SJSA1 (cell line): ENCODE data around the gene RELA. TPM values are rescaled to one million over a fixed set of nuclear protein-coding genes. Genes with fewer than 3 reads are reported as not detected.
"Not testable (repeated sequence)": the region's sequence is repeated elsewhere in the genome, so short reads cannot be mapped to it uniquely, and the experiment has no call there.

Source experiments
- DNase-seq, 2 experiments: peaks; one replicate each; pipeline ENCODE4 v3.0.0-alpha.2; 2015 to 2020; ENCODE audit warnings: low spot score in 2 of 2, low read depth in 1 of 2
- H3K27ac ChIP-seq: fragments of 250-450 bp; sonication (Bioruptor Pico); 2 replicates; pipeline ENCODE4 v1.5.1; 2020; ENCODE audit warnings: mild to moderate bottlenecking, moderate library complexity
- H3K27me3 ChIP-seq: fragments of 250-450 bp; sonication (Bioruptor Pico); replicated peaks from 2 replicates; pipeline ENCODE4 v1.5.1; 2020; ENCODE audit warnings: mild to moderate bottlenecking, moderate library complexity
- H3K36me3 ChIP-seq: fragments of 250-450 bp; sonication (Bioruptor Pico); 2 replicates; pipeline ENCODE4 v1.5.1; 2020; ENCODE audit warnings: mild to moderate bottlenecking
- H3K4me1 ChIP-seq: fragments of 250-450 bp; sonication (Bioruptor Pico); replicated peaks from 2 replicates; pipeline ENCODE4 v1.6.1; 2021; ENCODE audit warnings: mild to moderate bottlenecking
- H3K4me3 ChIP-seq: fragments of 250-450 bp; sonication (Bioruptor Pico); 2 replicates; pipeline ENCODE4 v1.5.1; 2020; ENCODE audit warnings: mild to moderate bottlenecking
- H3K9me3 ChIP-seq: fragments of 250-450 bp; sonication (Bioruptor Pico); replicated peaks from 2 replicates; pipeline ENCODE4 v1.5.1; 2020; ENCODE audit warnings: mild to moderate bottlenecking
- total RNA-seq: library from RNA; depleted of rRNA; stranded (reverse); fragments of >200 nt; shearing (Covaris generic); gene quantifications from 2 replicates; pipeline ENCODE4 v1.2.3, GENCODE V29; 2014

Gene RELA
- total RNA-seq, 1 experiment from 2014 or later, result 63.3 TPM

DNA sequence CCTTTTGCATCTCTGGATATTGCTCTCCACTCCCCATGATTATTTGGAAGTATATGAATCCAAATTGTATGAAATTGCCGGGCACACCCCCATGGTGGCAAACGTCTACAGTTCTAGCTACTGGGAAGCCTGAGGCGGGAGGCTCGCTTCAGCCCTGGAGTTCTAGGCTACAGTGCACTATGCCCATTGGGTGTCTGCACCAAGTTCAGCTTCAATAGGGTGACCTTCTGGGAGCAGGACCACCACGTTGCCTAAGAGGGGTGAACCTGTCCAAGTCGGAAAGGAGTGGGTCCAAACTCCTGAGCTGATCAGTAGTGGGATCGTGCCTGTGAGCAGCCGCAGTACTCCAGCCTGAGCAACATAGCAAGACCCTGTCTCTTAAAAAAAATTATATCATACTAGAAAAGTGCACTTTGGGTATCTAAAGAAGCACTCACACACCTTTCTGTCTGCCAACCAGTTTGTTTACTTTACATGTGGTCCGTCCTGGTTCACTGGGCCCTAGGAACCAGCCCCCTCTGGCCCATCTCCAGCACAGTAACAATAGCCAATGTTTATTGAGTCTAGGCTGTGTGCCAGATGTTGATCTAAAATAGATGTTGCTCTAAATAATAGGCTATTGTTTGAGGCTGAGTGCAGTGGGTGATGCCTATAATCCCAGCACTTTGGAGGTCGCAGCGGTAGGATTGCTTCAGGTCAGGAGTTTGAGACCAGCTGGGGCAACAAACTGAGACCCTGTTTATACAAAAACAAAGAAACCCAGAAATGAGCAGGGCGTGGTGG lies 32.9 kb upstream of the RELA start:
- peak in 1 of 2 experiments; percentile 66 for DNase-seq
- H3K27ac ChIP-seq, result no peak overlapping the region
- peaks cover 18% of the 10 kb centered on the region for H3K27me3 ChIP-seq
- H3K9me3 ChIP-seq, result no peaks in the 10 kb centered on the region
- H3K4me3 ChIP-seq, result no peak overlapping the region
- peaks cover 7% of the 10 kb centered on the region for H3K4me1 ChIP-seq
- H3K36me3 ChIP-seq, result no peaks in the 10 kb centered on the region

GRCh38 chr11:65692367-65692766 lies 29.7 kb upstream of the RELA start:
- no peak overlapping the region for H3K4me3 ChIP-seq
- no peak for DNase-seq
- no peaks in the 10 kb centered on the region for H3K36me3 ChIP-seq
- no peak overlapping the region for H3K27ac ChIP-seq
- peaks cover 17% of the 10 kb centered on the region; the same call in 1 of the 2 replicates for H3K27me3 ChIP-seq
- H3K9me3 ChIP-seq, result no peaks in the 10 kb centered on the region
- H3K4me1 ChIP-seq, result peaks cover 7% of the 10 kb centered on the region

GRCh38 chr11:65691847-65692246 lies 29.1 kb upstream of the RELA start:
- H3K4me1 ChIP-seq, H3K9me3 ChIP-seq, DNase-seq, H3K27ac ChIP-seq, H3K36me3 ChIP-seq, H3K4me3 ChIP-seq: not testable (repeated sequence)
- peaks cover 17% of the 10 kb centered on the region; the same call in 1 of the 2 replicates for H3K27me3 ChIP-seq

GRCh38 chr11:65685981-65686380 lies 23.3 kb upstream of the RELA start:
- no peak overlapping the region for H3K27ac ChIP-seq
- H3K4me1 ChIP-seq, result no peaks in the 10 kb centered on the region
- H3K9me3 ChIP-seq, result no peaks in the 10 kb centered on the region
- H3K27me3 ChIP-seq, result peaks cover 19% of the 10 kb centered on the region
- no peak for DNase-seq
- H3K36me3 ChIP-seq, result no peaks in the 10 kb centered on the region
- H3K4me3 ChIP-seq, result no peak overlapping the region

- DNase-seq, H3K27ac ChIP-seq, H3K4me1 ChIP-seq, H3K36me3 ChIP-seq, H3K4me3 ChIP-seq, H3K9me3 ChIP-seq: not testable (repeated sequence)
- H3K27me3 ChIP-seq, result peaks cover 13% of the 10 kb centered on the region
Measured at GRCh38 chr11:65683480-65683879, 20.8 kb upstream of the RELA start.

GRCh38 chr11:65680192-65680743 lies 17.6 kb upstream of the RELA start:
- Histone ChIP-seq H3K36me3 (no peaks in the 10 kb centered on the region), H3K9me3 (no peaks in the 10 kb centered on the region), H3K4me1 (no peaks in the 10 kb centered on the region), H3K27me3 (peaks cover 13% of the 10 kb centered on the region), H3K27ac (no peak overlapping the region), H3K4me3 (no peak overlapping the region)
- no peak for DNase-seq

- no peaks in the 10 kb centered on the region for H3K4me1 ChIP-seq
- no peak overlapping the region for H3K4me3 ChIP-seq
- H3K27ac ChIP-seq, result no peak overlapping the region
- no peaks in the 10 kb centered on the region for H3K36me3 ChIP-seq
- H3K27me3 ChIP-seq, result 0 out of 2 replicates have a peak, but pooled peaks cover 5% of the 10 kb centered on the region
- no peaks in the 10 kb centered on the region for H3K9me3 ChIP-seq
- DNase-seq, result no peak
Measured at GRCh38 chr11:65672982-65673381, 10.3 kb upstream of the RELA start.

GRCh38 chr11:65672180-65672860 lies 9.6 kb upstream of the RELA start:
- Histone ChIP-seq H3K36me3 (no peaks in the 10 kb centered on the region), H3K27ac (no peak overlapping the region), H3K4me3 (no peak overlapping the region), H3K9me3 (no peaks in the 10 kb centered on the region), H3K27me3 (0 out of 2 replicates have a peak, but pooled peaks cover 5% of the 10 kb centered on the region), H3K4me1 (no peaks in the 10 kb centered on the region)
- no peak for DNase-seq

DNA sequence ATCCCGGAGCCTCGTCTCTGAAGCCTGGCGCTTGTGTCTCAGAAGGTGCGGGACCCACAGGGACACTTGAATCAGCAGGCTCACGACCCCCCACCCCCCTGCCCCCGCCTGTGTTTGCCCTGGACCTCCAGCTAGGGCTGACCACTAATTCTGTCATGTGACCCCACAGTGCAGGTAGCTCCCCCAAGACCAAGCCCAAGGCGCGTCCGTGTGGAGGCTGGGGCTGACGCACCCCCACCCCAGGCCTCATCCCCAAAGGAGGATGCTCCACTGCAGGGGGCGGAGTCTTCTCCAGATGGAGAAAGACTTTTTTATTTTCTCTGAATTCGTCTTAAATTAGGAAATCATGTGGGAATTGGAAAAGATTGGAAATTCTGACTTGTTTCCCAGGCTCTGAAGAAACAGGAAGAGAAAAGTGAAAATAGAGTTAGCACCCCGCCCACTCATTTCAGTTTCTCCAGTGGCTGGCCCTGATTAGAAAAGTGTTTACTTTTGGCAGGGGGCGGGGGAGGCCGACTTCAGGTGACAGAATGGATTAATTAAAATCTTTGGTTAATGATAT lies 1.0 kb upstream of the RELA start:
- Histone ChIP-seq H3K27ac (peak overlapping the region; percentile 88), H3K4me1 (peaks cover 20% of the 10 kb centered on the region), H3K4me3 (peak overlapping the region; percentile 95), H3K27me3 (no peaks in the 10 kb centered on the region), H3K9me3 (no peaks in the 10 kb centered on the region), H3K36me3 (peaks cover 46% of the 10 kb centered on the region)
- peak in 1 of 2 experiments; percentile 71 for DNase-seq

GRCh38 chr11:65662247-65662798 lies 393 bp downstream of the RELA start:
- Histone ChIP-seq H3K27me3 (no peaks in the 10 kb centered on the region), H3K9me3 (no peaks in the 10 kb centered on the region), H3K36me3 (peaks cover 60% of the 10 kb centered on the region), H3K4me1 (peaks cover 20% of the 10 kb centered on the region), H3K27ac (peak overlapping the region; percentile 88), H3K4me3 (peak overlapping the region; percentile 95)
- DNase-seq, result peak; percentile 39 to 61

DNA sequence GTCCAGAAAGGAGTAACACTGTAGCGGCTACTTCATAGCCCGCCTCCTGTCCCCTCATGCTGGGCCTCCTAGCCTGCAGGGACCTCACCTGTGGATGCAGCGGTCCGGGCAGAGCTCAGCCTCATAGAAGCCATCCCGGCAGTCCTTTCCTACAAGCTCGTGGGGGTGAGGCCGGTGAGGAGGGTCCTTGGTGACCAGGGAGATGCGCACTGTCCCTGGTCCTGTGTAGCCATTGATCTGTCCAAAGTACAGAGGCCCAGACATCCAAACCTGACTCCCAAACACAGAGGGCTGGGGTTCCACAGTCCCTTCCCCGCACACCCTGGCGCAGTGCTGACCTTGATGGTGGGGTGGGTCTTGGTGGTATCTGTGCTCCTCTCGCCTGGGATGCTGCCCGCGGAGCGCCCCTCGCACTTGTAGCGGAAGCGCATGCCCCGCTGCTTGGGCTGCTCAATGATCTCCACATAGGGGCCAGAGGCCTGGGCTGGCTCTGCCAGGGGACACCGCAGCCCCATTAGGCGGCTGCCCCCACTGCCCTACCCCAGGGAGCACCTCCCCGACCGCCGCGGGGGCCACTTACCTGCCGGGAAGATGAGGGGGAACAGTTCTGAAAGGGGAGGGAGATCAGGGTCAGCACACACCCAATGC lies 993 bp downstream of the RELA start:
- DNase-seq, result no peak
- H3K36me3 ChIP-seq, result peaks cover 66% of the 10 kb centered on the region
- no peaks in the 10 kb centered on the region for H3K9me3 ChIP-seq
- peak overlapping the region; percentile 95 for H3K4me3 ChIP-seq
- H3K27ac ChIP-seq, result peak overlapping the region; percentile 88
- H3K4me1 ChIP-seq, result peaks cover 20% of the 10 kb centered on the region
- H3K27me3 ChIP-seq, result no peaks in the 10 kb centered on the region

DNA sequence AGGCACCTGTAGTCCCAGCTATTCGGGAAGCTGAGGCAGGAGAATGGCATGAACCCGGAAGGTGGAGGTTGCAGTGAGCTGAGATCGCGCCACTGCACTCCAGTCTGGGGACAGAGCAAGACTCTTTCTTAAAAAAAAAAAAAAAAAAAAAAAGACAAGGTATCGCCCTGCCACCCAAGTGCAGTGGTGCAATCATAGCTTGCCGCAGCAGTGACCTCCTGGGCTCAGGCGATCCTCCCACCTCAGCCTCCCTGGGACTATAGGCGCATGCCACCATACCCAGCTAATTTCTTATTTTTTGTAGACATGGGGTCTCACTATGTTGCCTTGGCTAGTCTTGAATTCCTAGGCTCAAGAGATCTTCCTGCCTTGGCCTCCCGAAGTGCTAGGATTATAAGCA lies 1.8 kb downstream of the RELA start:
- not testable (repeated sequence) for H3K27me3 ChIP-seq, H3K9me3 ChIP-seq, H3K4me3 ChIP-seq, H3K27ac ChIP-seq, DNase-seq
- H3K4me1 ChIP-seq, result peaks cover 20% of the 10 kb centered on the region
- H3K36me3 ChIP-seq, result peaks cover 74% of the 10 kb centered on the region

DNA sequence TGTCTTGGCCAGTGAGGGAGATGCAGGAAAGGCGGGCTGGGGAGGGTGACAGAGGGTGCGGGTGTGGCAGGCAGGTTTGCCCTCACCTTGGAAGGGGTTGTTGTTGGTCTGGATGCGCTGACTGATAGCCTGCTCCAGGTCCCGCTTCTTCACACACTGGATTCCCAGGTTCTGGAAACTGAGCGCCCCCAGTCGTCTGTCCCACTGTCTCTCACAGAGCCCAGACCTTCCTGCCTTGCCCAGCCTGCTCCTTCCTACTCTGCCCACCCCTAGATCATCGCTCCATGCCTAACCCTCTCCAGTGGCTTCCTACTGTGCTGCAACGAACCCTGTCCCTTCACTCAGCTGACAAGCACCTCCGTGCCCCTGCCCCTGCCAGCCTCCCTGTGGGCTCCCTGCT lies 2.7 kb downstream of the RELA start:
- peaks cover 20% of the 10 kb centered on the region for H3K4me1 ChIP-seq
- H3K36me3 ChIP-seq, result peaks cover 82% of the 10 kb centered on the region
- H3K27me3 ChIP-seq, result no peaks in the 10 kb centered on the region
- DNase-seq, result no peak
- no peak overlapping the region for H3K27ac ChIP-seq
- H3K9me3 ChIP-seq, result no peaks in the 10 kb centered on the region
- H3K4me3 ChIP-seq, result no peak overlapping the region
